ENCODE measurements around the gene PAX5.
"Not testable (repeated sequence)": the region's sequence is repeated elsewhere in the genome, so short reads cannot be mapped to it uniquely, and the experiment has no call there.

- not testable (repeated sequence) for TF ChIP-seq POLR2A (IDR thresholded peaks at IDR 0.05; ENCODE audit: low read depth, low read length); PAX5 (IDR thresholded peaks at IDR 0.05; ENCODE audit: insufficient read depth, low read length, severe bottlenecking); TAF1 (IDR thresholded peaks at IDR 0.05; ENCODE audit: low read depth, low read length); POLR2AphosphoS5 (IDR thresholded peaks at IDR 0.05; ENCODE audit: low read depth, low read length)
Measured at GRCh38 chr9:37054363-37054720, 20.3 kb upstream of the PAX5 start.
